ENCODE data around the gene B4GAT1. TPM values are rescaled to one million over a fixed set of nuclear protein-coding genes. Genes with fewer than 3 reads are reported as not detected.

B4GAT1 gene
- total RNA-seq, 1 donor from 2014 or later, result 31.0 TPM

DNA sequence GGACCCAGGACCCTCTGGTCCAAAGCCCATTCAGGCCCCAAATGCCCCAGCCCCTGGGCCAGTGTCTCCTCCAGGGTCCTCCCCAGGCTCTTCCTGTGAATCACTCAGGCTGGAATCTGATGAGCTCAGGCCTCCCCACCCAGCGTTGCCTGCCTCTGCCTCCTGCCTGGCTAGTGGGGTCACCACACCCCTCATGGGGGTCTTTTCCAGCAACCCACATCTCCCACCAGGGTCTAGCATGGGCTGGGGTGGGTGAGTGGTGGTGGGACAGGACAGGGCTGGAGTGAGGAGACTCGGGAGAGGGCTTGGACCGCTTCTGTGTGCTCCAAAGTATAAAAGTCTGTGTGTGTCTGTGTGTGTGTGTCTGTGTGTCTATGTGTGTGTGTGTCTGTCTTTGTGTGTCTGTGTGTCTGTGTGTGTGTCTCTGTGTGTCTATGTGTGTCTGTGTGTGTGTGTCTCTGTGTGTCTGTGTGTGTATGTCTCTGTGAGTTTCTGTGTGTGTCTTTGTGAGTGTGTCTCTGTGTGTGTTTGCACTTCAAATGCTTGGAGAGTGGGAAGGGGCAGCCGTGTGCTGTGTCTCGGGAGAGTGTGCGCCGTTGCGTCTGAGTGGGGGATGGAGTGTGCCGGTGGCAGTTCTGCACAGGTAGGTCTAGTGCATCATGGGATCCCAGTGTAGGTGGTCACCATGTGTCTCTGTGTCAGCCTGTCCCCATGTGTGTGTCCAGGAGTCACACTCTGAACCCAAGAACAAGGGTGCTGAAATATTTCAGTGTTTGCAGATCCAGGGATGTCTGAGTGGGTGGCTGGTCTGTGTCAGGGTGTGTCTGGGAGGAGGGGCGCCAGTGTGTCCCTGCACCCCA lies 20.0 kb downstream of the B4GAT1 start:
- Mint-ChIP-seq H3K36me3 (ENCODE audit: unreplicated experiment) (peaks cover 2% of the 10 kb centered on the region), H3K4me3 (ENCODE audit: unreplicated experiment) (no peak overlapping the region), H3K9me3 (ENCODE audit: unreplicated experiment) (no peaks in the 10 kb centered on the region), H3K27ac (ENCODE audit: unreplicated experiment) (peak overlapping the region; percentile 87), H3K4me1 (ENCODE audit: unreplicated experiment) (peaks cover 71% of the 10 kb centered on the region), H3K27me3 (ENCODE audit: unreplicated experiment) (no peaks in the 10 kb centered on the region)
- TF ChIP-seq, protein P1, sequence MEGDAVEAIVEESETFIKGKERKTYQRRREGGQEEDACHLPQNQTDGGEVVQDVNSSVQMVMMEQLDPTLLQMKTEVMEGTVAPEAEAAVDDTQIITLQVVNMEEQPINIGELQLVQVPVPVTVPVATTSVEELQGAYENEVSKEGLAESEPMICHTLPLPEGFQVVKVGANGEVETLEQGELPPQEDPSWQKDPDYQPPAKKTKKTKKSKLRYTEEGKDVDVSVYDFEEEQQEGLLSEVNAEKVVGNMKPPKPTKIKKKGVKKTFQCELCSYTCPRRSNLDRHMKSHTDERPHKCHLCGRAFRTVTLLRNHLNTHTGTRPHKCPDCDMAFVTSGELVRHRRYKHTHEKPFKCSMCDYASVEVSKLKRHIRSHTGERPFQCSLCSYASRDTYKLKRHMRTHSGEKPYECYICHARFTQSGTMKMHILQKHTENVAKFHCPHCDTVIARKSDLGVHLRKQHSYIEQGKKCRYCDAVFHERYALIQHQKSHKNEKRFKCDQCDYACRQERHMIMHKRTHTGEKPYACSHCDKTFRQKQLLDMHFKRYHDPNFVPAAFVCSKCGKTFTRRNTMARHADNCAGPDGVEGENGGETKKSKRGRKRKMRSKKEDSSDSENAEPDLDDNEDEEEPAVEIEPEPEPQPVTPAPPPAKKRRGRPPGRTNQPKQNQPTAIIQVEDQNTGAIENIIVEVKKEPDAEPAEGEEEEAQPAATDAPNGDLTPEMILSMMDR (IDR thresholded peaks at IDR 0.05), result no peak
- DNase-seq (ENCODE audit: extremely low spot score, unreplicated experiment), result no peak

DNA sequence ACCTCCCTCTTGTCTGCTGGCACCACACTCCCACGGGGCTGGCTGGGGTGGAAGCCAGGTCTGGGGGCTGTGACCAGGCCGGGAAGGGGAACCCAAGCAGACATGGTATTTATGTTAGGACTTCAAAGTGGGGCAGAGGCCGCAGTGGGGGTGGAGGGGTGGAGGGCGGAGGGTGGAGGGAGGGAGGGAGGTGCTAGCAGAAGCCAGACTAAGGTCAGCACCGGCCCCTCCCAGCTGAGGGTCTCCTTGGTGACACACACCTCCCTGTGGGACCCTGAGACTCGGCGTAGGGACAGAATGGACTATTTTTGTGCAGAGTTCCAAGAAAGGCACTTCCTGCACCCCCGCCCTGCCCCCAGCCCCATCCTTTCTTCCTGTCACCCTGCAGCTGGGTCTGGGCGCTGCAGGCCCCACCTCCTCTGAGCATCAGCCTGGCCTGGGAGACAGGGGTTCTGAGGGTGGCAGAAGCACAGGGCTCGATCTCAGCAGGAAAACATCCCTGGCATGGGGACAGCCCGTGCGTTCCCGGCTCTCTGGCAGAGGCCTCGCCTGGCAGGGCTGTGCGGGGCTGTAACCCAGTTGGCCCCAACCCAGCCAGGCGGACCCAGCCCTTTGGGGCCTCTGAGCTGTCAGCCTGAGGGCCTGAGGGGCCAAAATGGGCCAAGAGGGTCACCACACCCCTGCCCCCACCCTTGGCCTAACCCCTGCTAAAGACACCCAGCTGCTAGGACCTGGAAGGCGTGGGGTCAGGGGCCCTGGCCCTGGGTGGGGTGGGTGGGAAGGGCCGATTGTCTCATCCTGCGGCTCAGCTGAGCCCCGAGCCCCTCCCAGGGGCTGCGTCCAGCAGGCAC lies 20.9 kb downstream of the B4GAT1 start:
- DNase-seq (ENCODE audit: extremely low spot score, unreplicated experiment), result peak; percentile 86
- no peak overlapping the region for H3K4me3 Mint-ChIP-seq (ENCODE audit: unreplicated experiment)
- TF ChIP-seq, protein P1 (IDR thresholded peaks at IDR 0.05), result no peak
- H3K9me3 Mint-ChIP-seq (ENCODE audit: unreplicated experiment), result no peaks in the 10 kb centered on the region
- H3K36me3 Mint-ChIP-seq (ENCODE audit: unreplicated experiment), result no peaks in the 10 kb centered on the region
- H3K27ac Mint-ChIP-seq (ENCODE audit: unreplicated experiment), result peak overlapping the region; percentile 90
- H3K27me3 Mint-ChIP-seq (ENCODE audit: unreplicated experiment), result no peaks in the 10 kb centered on the region
- peaks cover 76% of the 10 kb centered on the region for H3K4me1 Mint-ChIP-seq (ENCODE audit: unreplicated experiment)

DNA sequence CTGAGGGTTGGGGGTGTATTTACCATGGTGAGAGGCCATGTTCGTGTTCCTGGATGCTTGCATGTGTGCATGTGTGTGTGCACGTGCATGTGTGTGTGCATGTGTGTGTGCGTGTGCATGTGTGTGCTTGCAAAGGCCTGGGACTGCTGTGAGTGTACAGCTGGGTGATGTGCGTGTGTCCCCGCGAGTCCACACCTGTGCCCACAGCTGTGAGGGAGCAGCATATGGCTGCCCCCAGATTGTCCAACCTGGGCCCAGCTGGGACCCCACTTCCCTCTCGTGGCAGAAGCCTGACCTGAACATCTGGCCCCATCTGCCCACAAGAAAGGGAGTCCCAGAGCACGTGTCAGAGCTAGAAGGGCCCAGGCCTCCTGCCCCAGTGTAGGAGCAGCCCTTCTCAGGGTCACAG lies 22.2 kb downstream of the B4GAT1 start:
- H3K27me3 Mint-ChIP-seq (ENCODE audit: unreplicated experiment), result no peaks in the 10 kb centered on the region
- H3K9me3 Mint-ChIP-seq (ENCODE audit: unreplicated experiment), result no peaks in the 10 kb centered on the region
- no peak overlapping the region for H3K4me3 Mint-ChIP-seq (ENCODE audit: unreplicated experiment)
- peaks cover 74% of the 10 kb centered on the region for H3K4me1 Mint-ChIP-seq (ENCODE audit: unreplicated experiment)
- DNase-seq (ENCODE audit: extremely low spot score, unreplicated experiment), result no peak
- no peaks in the 10 kb centered on the region for H3K36me3 Mint-ChIP-seq (ENCODE audit: unreplicated experiment)
- H3K27ac Mint-ChIP-seq (ENCODE audit: unreplicated experiment), result peak overlapping the region; percentile 90
- TF ChIP-seq, protein P1 (IDR thresholded peaks at IDR 0.05), result no peak

DNA sequence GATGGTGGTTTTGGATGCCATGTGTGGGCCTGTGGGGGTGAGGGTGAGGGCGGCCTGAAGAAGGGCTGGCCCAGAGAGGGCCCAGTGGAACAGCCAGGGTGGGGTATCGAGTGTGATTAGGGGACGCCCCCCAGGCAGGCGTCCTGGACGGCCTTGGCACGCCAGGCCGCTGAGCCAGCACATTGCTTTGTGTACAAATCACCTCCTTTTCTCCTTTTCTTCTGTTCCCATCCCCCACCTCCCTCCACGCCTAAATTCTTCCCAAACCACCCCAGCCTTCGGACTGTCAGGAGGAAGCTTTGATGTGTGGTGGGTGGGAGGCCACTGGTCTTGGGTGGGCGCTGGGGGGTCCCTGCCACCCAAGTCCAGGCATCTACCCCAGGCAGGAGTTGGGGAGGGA lies 22.8 kb downstream of the B4GAT1 start:
- Mint-ChIP-seq H3K27me3 (ENCODE audit: unreplicated experiment) (no peaks in the 10 kb centered on the region), H3K36me3 (ENCODE audit: unreplicated experiment) (no peaks in the 10 kb centered on the region), H3K4me1 (ENCODE audit: unreplicated experiment) (peaks cover 70% of the 10 kb centered on the region), H3K27ac (ENCODE audit: unreplicated experiment) (peak overlapping the region; percentile 90), H3K9me3 (ENCODE audit: unreplicated experiment) (no peaks in the 10 kb centered on the region), H3K4me3 (ENCODE audit: unreplicated experiment) (no peak overlapping the region)
- no peak for DNase-seq (ENCODE audit: extremely low spot score, unreplicated experiment)
- TF ChIP-seq, protein P1 (IDR thresholded peaks at IDR 0.05), result no peak

DNA sequence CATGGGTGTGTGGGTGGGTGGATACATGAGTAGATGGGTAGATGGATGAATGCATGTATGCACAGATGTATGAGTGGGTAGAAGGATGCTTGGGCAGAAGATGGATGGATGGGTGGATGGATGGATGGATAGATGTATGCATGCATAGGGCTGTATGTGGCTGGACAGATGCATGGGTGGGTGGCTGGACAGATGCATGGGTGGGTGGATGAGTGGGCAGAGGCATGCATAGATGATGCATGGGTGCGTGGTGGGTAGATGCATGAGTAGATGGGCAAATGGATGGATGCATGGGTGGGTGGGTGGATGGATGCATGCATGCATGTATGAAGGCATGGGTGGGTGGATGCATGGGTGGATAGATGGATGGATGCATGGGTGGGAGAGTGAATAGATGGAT lies 23.7 kb downstream of the B4GAT1 start:
- no peaks in the 10 kb centered on the region for H3K9me3 Mint-ChIP-seq (ENCODE audit: unreplicated experiment)

More for the DNA sequence above, 23.7 kb downstream of the B4GAT1 start:
- Mint-ChIP-seq H3K4me3 (ENCODE audit: unreplicated experiment) (no peak overlapping the region), H3K36me3 (ENCODE audit: unreplicated experiment) (no peaks in the 10 kb centered on the region), H3K4me1 (ENCODE audit: unreplicated experiment) (peaks cover 69% of the 10 kb centered on the region), H3K27me3 (ENCODE audit: unreplicated experiment) (no peaks in the 10 kb centered on the region), H3K27ac (ENCODE audit: unreplicated experiment) (no peak overlapping the region)
- DNase-seq (ENCODE audit: extremely low spot score, unreplicated experiment), result no peak
- TF ChIP-seq, protein P1 (IDR thresholded peaks at IDR 0.05), result no peak
